Measurements from ENCODE around the gene CABP7. TPM values are rescaled to one million over a fixed set of nuclear protein-coding genes. Genes with fewer than 3 reads are reported as not detected.
A peak's percentile ranks its signal among the peaks of the same experiment; 100 is the strongest.

CABP7 gene
- total RNA-seq, 4 donors from 2014 or later: 0.73 to 1.0 TPM; not detected in 2

- no peaks in the 10 kb centered on the region for H3K27me3 ChIP-seq
- H3K36me3 ChIP-seq: peaks cover 4 to 13% of the 10 kb centered on the region in 2 donors
- DNase-seq: peak; percentile 69 to 82
- WGBS, 2 donors: 63 to 66% methylated on average over 9 to 13 of the region's 13 CpGs
- intact Hi-C loops (cut with DNase I): loop anchor here (10.0 kb wide), 1 partner anchor 57 kb away; no protein-coding TSS in a partner anchor
- peaks cover 15% of the 10 kb centered on the region in 2 donors for H3K4me1 ChIP-seq
- peak overlapping the region in 2 of 3 donors; percentile 12 to 44 for H3K27ac ChIP-seq
- H3K4me3 ChIP-seq (replicated peaks in 1 of 3): no peak overlapping the region
- peak in 2 of 6 experiments; percentile 13 to 26 for TF ChIP-seq CTCF (IDR thresholded peaks at IDR 0.05)
- no peak for TF ChIP-seq POLR2A (IDR thresholded peaks at IDR 0.05)
- no peaks in the 10 kb centered on the region for H3K9me3 ChIP-seq
Observed at GRCh38 chr22:29691636-29692326, 28.0 kb upstream of the CABP7 start.

- Histone ChIP-seq H3K27ac (peak overlapping the region in 2 of 3 donors; percentile 12 to 46), H3K4me1 (peaks cover 15% of the 10 kb centered on the region in 2 donors), H3K27me3 (no peaks in the 10 kb centered on the region), H3K9me3 (no peaks in the 10 kb centered on the region), H3K4me3 (replicated peaks in 1 of 3) (no peak overlapping the region), H3K36me3 (peaks cover 4 to 13% of the 10 kb centered on the region in 2 donors)
- DNase-seq: no peak
- intact Hi-C loops (cut with DNase I): loop anchor here (10.0 kb wide), 1 partner anchor 57 kb away; no protein-coding TSS in a partner anchor
- TF ChIP-seq POLR2A (IDR thresholded peaks at IDR 0.05) (no peak), CTCF (IDR thresholded peaks at IDR 0.05) (no peak)
- WGBS, 2 donors: 20 to 28% methylated on average over 1 to 4 of the region's 4 CpGs
Observed at GRCh38 chr22:29692327-29692640, 27.5 kb upstream of the CABP7 start.

GRCh38 chr22:29693161-29693560 is 26.6 kb upstream of the CABP7 start:
- DNase-seq: no peak
- no peaks in the 10 kb centered on the region for H3K9me3 ChIP-seq
- no peak overlapping the region for H3K27ac ChIP-seq
- intact Hi-C loops (cut with DNase I): loop anchor here (10.0 kb wide), 1 partner anchor 58 kb away; no protein-coding TSS in a partner anchor
- TF ChIP-seq POLR2A (IDR thresholded peaks at IDR 0.05) (no peak), CTCF (IDR thresholded peaks at IDR 0.05) (no peak)
- H3K4me1 ChIP-seq: peaks cover 15% of the 10 kb centered on the region in 2 donors
- WGBS, 2 donors: 74 to 79% methylated on average over 8 of the region's 8 CpGs
- no peak overlapping the region for H3K4me3 ChIP-seq (replicated peaks in 1 of 3)
- no peaks in the 10 kb centered on the region for H3K27me3 ChIP-seq
- H3K36me3 ChIP-seq: peaks cover 4 to 13% of the 10 kb centered on the region in 2 donors

GRCh38 chr22:29693671-29694070 is 26.1 kb upstream of the CABP7 start:
- WGBS, 2 donors: 71 to 76% methylated on average over 9 of the region's 9 CpGs
- no peaks in the 10 kb centered on the region for H3K27me3 ChIP-seq
- intact Hi-C loops (cut with DNase I): loop anchor here (10.0 kb wide), 1 partner anchor 59 kb away; no protein-coding TSS in a partner anchor
- H3K9me3 ChIP-seq: no peaks in the 10 kb centered on the region
- peaks cover 4 to 13% of the 10 kb centered on the region in 2 donors for H3K36me3 ChIP-seq
- TF ChIP-seq CTCF (IDR thresholded peaks at IDR 0.05) (no peak), POLR2A (IDR thresholded peaks at IDR 0.05) (no peak)
- H3K4me1 ChIP-seq: peaks cover 15% of the 10 kb centered on the region in 2 donors
- DNase-seq: no peak
- no peak overlapping the region for H3K27ac ChIP-seq
- H3K4me3 ChIP-seq (replicated peaks in 1 of 3): no peak overlapping the region

All from thyroid gland (tissue), 4 donors.